Stimulated activated CD8-positive, alpha-beta memory T cell treated with anti-CD3 and anti-CD28 coated beads, Interleukin-15, amount 100 ng/mL, for 48 hours (primary cell): ENCODE data around the gene RNF220.

Source experiments
- DNase-seq, 2 donors: peaks; one replicate each; pipeline ENCODE4 v3.0.0-alpha.2; 2020; ENCODE audit warnings: low read depth in 2 of 2

The RNF220 gene

GRCh38 chr1:44521378-44522080, 116.5 kb downstream of the RNF220 start:
- no peak for DNase-seq

GRCh38 chr1:44523593-44524591, 118.8 kb downstream of the RNF220 start:
- no peak for DNase-seq

- DNase-seq = no peak
Measured at GRCh38 chr1:44524655-44525500, 119.8 kb downstream of the RNF220 start.

- no peak for DNase-seq
Measured at GRCh38 chr1:44526295-44527073, 121.4 kb downstream of the RNF220 start.

- DNase-seq = no peak
Measured at GRCh38 chr1:44531785-44532566, 126.9 kb downstream of the RNF220 start.

- no peak for DNase-seq
Measured at GRCh38 chr1:44532567-44532944, 127.5 kb downstream of the RNF220 start.

GRCh38 chr1:44534771-44535170, 129.7 kb downstream of the RNF220 start:
- DNase-seq = no peak

- no peak for DNase-seq
Measured at GRCh38 chr1:44536357-44537209, 131.5 kb downstream of the RNF220 start.

- DNase-seq = no peak
Measured at GRCh38 chr1:44537538-44537937, 132.5 kb downstream of the RNF220 start.

GRCh38 chr1:44537956-44538355, 132.9 kb downstream of the RNF220 start:
- DNase-seq = no peak

- no peak for DNase-seq
Measured at GRCh38 chr1:44539991-44540730, 135.1 kb downstream of the RNF220 start.

- DNase-seq = no peak
Measured at GRCh38 chr1:44542420-44543063, 137.5 kb downstream of the RNF220 start.

- DNase-seq = no peak
Measured at GRCh38 chr1:44543064-44543744, 138.1 kb downstream of the RNF220 start.

GRCh38 chr1:44543786-44544185, 138.7 kb downstream of the RNF220 start:
- DNase-seq = no peak

- no peak for DNase-seq
Measured at GRCh38 chr1:44544960-44545359, 139.9 kb downstream of the RNF220 start.

- DNase-seq = no peak
Measured at GRCh38 chr1:44545961-44546360, 140.9 kb downstream of the RNF220 start.

- no peak for DNase-seq
Measured at GRCh38 chr1:44546403-44547053, 141.5 kb downstream of the RNF220 start.
